SK-N-SH (cell line): ENCODE results near the gene NCAM1.

ENCODE experiments used
- RFX5 ChIP-seq: IDR thresholded peaks from 2 replicates; pipeline ENCODE4 v1.6.1; 2012; ENCODE audit warnings: mild to moderate bottlenecking, improper control_type of control experiment, low read length
- ZBTB33 ChIP-seq: IDR thresholded peaks from 2 replicates; pipeline ENCODE4 v1.4.0; 2012; ENCODE audit warnings: low read depth, borderline replicate concordance

GRCh38 chr11:113293936-113294335 is 332.7 kb downstream of the NCAM1 start:
- TF ChIP-seq RFX5 (no peak), ZBTB33 (no peak)
